GM12801 (cell line): ENCODE measurements around the gene MAP3K5.

Experiments
- CTCF ChIP-seq: IDR thresholded peaks from one replicate; pipeline ENCODE4 v1.5.1; 2011; ENCODE audit warnings: control low read depth; ENCODE audit not compliant: insufficient read length; ENCODE audit errors: extremely low read depth

MAP3K5 gene

GRCh38 chr6:136790411-136791295 lies 1.6 kb downstream of the MAP3K5 start:
- no peak for TF ChIP-seq CTCF

DNA sequence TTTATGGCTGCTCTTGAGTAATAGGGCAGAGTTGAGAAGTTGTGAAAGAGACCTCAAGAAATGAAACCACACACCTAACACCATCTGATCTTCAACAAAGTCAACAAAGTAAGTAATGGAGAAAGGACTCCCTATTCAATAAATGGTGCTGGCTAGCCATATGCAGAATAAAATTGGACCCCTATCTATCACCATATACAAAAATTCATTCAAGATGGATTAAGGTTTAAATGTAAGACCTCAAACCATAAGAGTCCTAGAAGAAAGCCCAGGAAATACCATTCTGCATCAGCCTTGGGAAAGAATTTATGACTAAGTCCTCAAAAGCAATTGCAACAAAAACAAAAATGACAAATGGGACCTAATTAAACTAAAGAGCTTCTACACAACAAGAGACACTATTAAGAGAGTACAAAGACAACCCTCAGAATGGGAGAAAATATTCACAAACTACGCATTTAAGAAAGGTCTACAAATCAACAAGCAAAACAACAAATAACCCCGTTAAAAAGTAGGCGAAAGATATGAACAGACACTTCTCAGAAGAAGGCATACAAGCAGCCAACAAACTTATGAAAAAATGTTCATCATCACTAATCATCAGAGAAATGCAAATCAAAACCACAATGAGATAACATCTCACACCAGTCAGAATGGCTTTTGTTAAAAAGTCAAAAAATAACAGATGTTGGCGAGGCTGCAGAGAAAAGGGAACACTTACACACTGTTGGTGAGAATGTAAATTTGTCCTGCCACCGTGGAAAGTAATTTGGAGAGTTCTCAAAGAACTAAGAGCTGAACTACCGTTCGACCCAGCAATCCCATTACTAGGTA lies 4.0 kb downstream of the MAP3K5 start:
- TF ChIP-seq CTCF: no peak

DNA sequence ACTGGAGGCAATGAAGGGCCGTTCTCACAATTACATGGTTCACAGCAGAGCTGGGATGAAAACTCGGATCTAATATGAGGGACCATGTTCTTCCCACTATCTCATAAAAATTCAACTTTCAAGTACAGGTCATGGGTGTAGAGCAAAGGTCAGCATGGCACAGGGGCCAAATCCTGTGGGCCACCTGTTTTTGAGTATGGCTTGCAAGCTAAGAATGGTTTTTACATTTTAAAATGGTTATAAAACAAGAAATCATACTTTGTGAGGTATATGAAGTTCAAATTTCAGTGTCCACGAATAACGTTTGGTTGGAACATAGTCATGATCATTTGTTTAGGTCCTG lies 4.6 kb downstream of the MAP3K5 start:
- TF ChIP-seq CTCF: no peak

DNA sequence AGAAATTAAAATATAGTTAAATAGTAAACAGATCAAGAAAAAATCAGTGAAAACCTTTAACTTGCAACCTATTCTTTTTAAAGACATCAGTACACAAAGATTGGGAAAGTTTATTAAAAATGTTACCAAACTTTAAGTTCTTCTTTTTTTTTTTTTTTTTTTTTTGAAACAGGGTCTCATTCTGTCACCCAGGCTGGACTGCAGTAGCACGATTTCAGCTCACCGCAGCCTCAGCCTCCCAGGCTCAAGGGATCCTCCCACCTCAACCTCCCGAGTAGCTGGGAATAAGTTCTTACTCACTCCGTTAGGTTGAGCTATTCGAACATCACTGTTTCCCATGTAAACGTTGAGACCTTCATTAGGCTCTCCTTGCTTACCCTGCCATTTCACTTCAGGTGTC lies 5.6 kb downstream of the MAP3K5 start:
- no peak for TF ChIP-seq CTCF

- no peak for TF ChIP-seq CTCF
These were observed 7.1 kb downstream of the MAP3K5 start for GRCh38 chr6:136784910-136785746.

DNA sequence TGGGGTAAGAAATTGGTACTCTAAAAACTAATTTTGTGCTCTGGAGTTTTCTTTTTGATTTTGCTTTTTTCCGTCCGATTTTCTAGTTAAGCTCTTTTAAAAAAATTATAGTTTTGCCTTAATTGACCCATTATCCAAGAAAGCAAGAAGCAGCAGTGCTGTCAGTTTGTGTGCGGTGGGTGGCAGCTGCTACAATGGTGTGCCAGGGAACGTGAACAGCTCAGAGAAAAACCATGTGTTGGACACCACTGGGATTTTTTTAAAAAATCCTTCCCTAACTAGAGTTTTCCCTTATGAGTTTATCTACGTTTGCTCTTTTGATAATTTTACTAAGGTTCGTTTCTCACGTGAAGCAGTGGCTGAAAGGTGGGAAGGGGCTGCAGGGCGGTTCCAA lies 8.0 kb downstream of the MAP3K5 start:
- TF ChIP-seq CTCF: no peak
